ENCODE data around the gene IL16.

The IL16 gene

DNA sequence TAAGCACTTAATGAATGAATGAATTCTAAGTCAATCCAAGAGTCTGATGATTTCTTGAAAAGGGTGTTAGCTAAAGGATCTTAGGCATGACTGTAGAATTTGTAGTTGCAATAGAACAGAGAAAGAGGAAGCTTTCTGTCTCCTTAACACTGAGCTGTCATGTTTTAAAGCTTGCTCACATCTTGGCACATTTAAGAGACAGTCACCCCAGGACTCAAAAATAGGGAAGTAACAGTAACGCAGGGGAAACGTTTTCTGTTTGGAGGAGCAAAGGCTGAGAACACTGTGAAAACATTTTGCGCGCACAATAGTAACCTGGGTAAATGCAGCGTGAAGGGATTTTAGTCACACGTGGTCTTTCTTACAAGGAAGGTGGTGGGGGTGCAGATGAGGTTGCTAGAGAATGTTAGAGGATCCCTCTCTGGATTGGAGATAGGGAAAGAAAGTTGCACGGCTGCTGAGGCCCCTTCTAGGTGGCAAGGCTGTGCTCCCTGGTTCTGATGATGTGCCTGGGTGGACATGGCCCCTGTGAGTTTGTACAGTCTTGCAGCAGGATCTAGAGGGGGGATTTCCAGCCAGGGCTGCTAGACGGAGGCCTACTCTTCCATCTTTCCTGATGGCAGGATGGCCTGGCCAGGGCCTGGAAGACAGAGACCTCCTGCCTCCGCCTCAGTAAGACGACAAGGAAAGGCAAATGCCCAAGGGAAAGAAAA lies 115.2 kb downstream of the IL16 start:
- Histone ChIP-seq H3K27ac (ENCODE audit: low read length) (no peak overlapping the region), H3K36me3 (ENCODE audit: control insufficient read depth, insufficient read depth, low read length) (peaks cover 14% of the 10 kb centered on the region), H3K4me1 (ENCODE audit: control insufficient read depth, insufficient read depth, low read length) (no peaks in the 10 kb centered on the region), H3K4me3 (ENCODE audit: low read length) (no peak overlapping the region), H3K27me3 (ENCODE audit: control insufficient read depth, insufficient read depth, low read length) (no peaks in the 10 kb centered on the region), H3K9me3 (ENCODE audit: control insufficient read depth, insufficient read depth, low read length) (no peaks in the 10 kb centered on the region)
- WGBS (ENCODE audit: insufficient coverage, insufficient read length): no CpG with 5 or more reads among the region's 10 CpGs
- no peak for DNase-seq (ENCODE audit: low read depth, low spot score)

DNA sequence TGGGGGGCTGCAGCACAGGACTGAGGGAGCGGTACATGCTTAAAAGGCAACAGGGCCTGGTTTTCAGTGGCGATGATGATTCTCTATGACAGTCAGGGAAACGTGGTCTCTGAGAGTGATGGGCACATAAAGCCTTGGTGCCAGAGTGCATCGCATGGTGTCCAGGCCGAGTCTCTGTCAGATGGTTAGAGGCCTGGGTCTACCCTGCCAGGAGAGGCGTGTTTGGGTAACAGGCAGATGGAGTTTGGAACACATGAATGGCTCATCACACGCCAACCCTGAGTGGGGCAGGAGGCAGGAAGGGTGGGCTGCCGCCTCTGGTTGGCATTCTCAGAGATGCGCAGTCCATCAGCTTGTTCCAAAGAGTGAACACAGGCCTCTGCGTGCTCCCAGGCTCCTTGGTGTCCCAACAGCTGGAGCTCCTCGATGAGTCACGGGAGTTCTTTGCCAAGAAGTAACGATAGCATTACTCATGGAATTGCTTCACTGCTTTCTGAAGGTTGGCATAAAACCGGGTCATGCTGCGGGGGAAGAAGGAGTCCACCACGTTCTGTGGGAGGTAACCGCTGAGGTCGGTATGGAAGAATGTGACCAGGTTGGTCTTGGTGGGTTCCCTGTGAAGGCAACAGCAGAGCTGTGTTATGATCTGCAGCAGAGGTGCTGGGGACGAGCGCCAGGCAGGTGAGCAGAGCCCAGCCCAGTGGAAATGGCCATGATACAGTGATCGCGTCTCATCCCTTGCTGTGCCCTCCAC lies 116.3 kb downstream of the IL16 start:
- WGBS (ENCODE audit: insufficient coverage, insufficient read length): no CpG with 5 or more reads among the region's 22 CpGs
- Histone ChIP-seq H3K4me1 (ENCODE audit: control insufficient read depth, insufficient read depth, low read length) (no peaks in the 10 kb centered on the region), H3K36me3 (ENCODE audit: control insufficient read depth, insufficient read depth, low read length) (peaks cover 22% of the 10 kb centered on the region), H3K9me3 (ENCODE audit: control insufficient read depth, insufficient read depth, low read length) (no peaks in the 10 kb centered on the region), H3K27me3 (ENCODE audit: control insufficient read depth, insufficient read depth, low read length) (no peaks in the 10 kb centered on the region), H3K4me3 (ENCODE audit: low read length) (no peak overlapping the region), H3K27ac (ENCODE audit: low read length) (no peak overlapping the region)
- DNase-seq (ENCODE audit: low read depth, low spot score): no peak

DNA sequence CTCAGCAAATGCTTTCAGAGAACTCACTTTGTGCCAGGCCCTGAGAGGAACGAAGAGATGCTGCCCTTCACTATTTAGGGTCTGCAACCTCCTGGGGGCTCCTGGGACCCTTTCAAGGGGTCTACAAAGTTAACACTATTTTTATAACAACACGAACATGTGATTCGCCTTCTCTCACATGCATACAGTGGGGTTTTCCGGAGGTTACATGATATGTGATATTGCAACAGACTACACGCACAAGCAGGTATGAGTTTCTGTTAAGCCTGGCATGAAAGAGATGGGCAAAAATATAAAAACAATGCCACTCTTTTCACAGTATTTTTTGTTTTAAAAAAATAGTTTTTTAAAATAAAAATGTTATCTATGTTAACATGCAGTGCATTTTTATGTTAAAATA lies 117.0 kb downstream of the IL16 start:
- Histone ChIP-seq H3K27me3 (ENCODE audit: control insufficient read depth, insufficient read depth, low read length) (no peaks in the 10 kb centered on the region), H3K27ac (ENCODE audit: low read length) (no peak overlapping the region), H3K9me3 (ENCODE audit: control insufficient read depth, insufficient read depth, low read length) (no peaks in the 10 kb centered on the region), H3K4me3 (ENCODE audit: low read length) (no peak overlapping the region), H3K36me3 (ENCODE audit: control insufficient read depth, insufficient read depth, low read length) (peaks cover 22% of the 10 kb centered on the region), H3K4me1 (ENCODE audit: control insufficient read depth, insufficient read depth, low read length) (no peaks in the 10 kb centered on the region)
- no CpG with 5 or more reads among the region's 5 CpGs for WGBS (ENCODE audit: insufficient coverage, insufficient read length)
- DNase-seq (ENCODE audit: low read depth, low spot score): no peak

DNA sequence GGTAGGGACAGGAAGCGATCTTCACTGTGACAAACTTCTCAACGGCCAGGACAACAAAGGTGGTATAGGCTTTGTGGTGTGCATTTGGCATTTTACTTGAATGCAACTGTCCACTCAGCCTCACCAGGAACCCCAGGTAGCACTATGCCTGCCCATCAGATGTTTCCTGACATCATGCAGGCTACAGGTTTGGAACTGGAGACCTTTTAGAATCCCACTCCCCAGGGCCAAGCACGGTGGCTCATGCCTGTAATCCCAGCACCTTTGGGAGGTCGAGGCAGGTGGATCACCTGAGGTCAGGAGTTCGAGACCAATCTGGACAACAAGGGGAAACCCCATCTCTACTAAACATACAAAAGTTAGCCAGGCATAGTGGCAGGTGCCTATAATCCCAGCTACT lies 117.7 kb downstream of the IL16 start:
- no peaks in the 10 kb centered on the region for H3K27me3 ChIP-seq (ENCODE audit: control insufficient read depth, insufficient read depth, low read length)
- H3K27ac ChIP-seq (ENCODE audit: low read length): no peak overlapping the region
- no peaks in the 10 kb centered on the region for H3K9me3 ChIP-seq (ENCODE audit: control insufficient read depth, insufficient read depth, low read length)
- no peaks in the 10 kb centered on the region for H3K4me1 ChIP-seq (ENCODE audit: control insufficient read depth, insufficient read depth, low read length)
- H3K36me3 ChIP-seq (ENCODE audit: control insufficient read depth, insufficient read depth, low read length): peaks cover 22% of the 10 kb centered on the region
- no CpG with 5 or more reads among the region's 5 CpGs for WGBS (ENCODE audit: insufficient coverage, insufficient read length)
- no peak overlapping the region for H3K4me3 ChIP-seq (ENCODE audit: low read length)
- no peak for DNase-seq (ENCODE audit: low read depth, low spot score)

DNA sequence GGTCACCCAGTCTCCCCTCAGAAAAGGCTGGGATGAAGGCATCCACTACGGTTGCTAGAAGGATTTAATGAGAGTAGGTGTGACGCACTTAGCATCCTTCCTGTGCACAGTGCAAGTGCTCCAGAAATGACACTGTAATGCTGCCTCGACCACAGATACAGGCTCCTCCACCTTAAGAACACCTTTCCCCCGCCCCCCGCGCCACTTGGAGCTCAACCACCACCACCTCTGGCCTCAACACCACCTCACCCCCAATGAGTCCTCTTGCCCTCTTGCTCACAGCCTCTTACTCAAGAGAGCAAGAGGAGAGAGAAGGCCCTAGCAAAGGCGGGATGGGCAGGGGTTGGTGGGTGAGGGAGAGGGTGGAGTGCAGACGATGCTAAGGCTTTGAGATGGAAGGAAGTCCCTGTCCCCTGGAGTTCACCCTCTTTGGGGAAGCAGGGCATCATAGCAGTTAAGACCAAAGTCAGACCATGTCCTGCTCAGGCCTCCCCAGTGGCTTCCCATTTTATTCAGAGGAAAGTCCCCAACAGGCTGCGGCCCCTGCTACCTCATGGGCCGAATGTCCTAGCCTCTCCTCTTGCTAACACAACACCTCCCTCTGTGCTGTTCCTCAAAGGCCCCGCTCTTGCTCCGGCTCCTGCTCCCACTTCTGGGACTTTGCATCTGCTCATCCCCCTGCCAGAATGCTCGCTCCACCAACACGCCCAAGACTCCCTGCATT lies 118.9 kb downstream of the IL16 start:
- no peak overlapping the region for H3K4me3 ChIP-seq (ENCODE audit: low read length)
- H3K4me1 ChIP-seq (ENCODE audit: control insufficient read depth, insufficient read depth, low read length): no peaks in the 10 kb centered on the region
- no peaks in the 10 kb centered on the region for H3K9me3 ChIP-seq (ENCODE audit: control insufficient read depth, insufficient read depth, low read length)
- H3K27me3 ChIP-seq (ENCODE audit: control insufficient read depth, insufficient read depth, low read length): no peaks in the 10 kb centered on the region
- WGBS (ENCODE audit: insufficient coverage, insufficient read length): no CpG with 5 or more reads among the region's 14 CpGs
- no peak for DNase-seq (ENCODE audit: low read depth, low spot score)
- peaks cover 24% of the 10 kb centered on the region for H3K36me3 ChIP-seq (ENCODE audit: control insufficient read depth, insufficient read depth, low read length)
- no peak overlapping the region for H3K27ac ChIP-seq (ENCODE audit: low read length)

DNA sequence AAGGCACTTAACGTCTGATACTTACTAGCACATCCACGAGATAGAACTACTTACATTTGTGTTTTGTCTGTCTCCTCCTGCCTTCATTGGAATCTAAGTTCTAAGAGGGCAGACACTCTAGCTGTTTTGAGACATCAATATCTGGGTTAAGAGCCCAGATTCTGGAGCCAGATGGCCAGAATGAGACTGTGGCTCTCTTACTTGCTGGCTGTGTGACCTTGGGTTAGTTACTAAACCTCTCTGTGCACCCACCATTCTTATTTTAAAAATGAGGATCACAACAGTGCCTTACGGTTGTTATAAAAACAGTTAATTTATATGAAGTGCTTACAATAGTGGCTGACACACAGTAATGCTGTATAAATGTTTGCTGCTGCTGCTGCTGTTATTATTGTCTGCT lies 119.6 kb downstream of the IL16 start:
- Histone ChIP-seq H3K27ac (ENCODE audit: low read length) (no peak overlapping the region), H3K4me1 (ENCODE audit: control insufficient read depth, insufficient read depth, low read length) (no peaks in the 10 kb centered on the region), H3K36me3 (ENCODE audit: control insufficient read depth, insufficient read depth, low read length) (peaks cover 24% of the 10 kb centered on the region), H3K4me3 (ENCODE audit: low read length) (no peak overlapping the region), H3K9me3 (ENCODE audit: control insufficient read depth, insufficient read depth, low read length) (no peaks in the 10 kb centered on the region), H3K27me3 (ENCODE audit: control insufficient read depth, insufficient read depth, low read length) (no peaks in the 10 kb centered on the region)
- DNase-seq (ENCODE audit: low read depth, low spot score): no peak
- no CpG with 5 or more reads among the region's 3 CpGs for WGBS (ENCODE audit: insufficient coverage, insufficient read length)

DNA sequence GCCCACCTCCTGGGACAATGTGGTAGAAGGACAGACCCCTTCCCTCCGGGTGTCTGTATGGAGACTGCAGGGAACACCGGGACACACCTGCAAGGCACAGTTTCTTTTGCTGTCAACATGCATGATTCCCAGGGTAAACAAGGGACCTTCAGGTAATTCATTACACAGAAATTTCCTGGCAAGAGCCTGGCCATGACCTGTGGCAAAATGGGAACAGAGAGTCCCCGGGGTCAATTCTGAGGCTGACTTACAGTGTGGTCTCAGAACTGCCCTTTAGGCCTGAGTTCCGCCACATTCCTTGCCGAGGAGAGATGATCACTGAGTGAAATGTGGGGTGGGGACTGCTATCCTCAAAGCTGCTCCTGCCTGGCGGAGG lies 121.0 kb downstream of the IL16 start:
- no peaks in the 10 kb centered on the region for H3K27me3 ChIP-seq (ENCODE audit: control insufficient read depth, insufficient read depth, low read length)

DNA sequence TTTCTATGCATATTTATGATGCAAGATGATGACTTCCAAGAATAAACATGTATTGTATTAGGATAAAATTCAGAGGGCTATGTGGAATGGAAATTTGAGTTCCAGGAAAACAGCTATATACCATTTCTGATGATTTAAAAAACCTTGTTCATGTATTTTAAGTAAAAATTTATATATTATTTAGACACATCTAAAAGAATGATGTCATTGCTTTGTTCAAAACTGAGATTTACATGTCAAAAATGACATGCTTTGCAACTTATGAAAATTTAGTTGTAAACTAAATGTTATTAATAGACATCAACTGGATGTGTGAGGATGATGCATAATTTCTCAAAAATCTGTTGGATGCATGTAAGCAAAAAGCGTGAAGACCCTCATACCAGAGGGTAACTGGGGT lies 125.0 kb downstream of the IL16 start:
- H3K9me3 ChIP-seq (ENCODE audit: control insufficient read depth, insufficient read depth, low read length): no peaks in the 10 kb centered on the region
- H3K36me3 ChIP-seq (ENCODE audit: control insufficient read depth, insufficient read depth, low read length): peaks cover 11% of the 10 kb centered on the region
- 0 out of 2 replicates have a peak, but pooled peaks cover 2% of the 10 kb centered on the region for H3K4me1 ChIP-seq (ENCODE audit: control insufficient read depth, insufficient read depth, low read length)
- no peak overlapping the region for H3K4me3 ChIP-seq (ENCODE audit: low read length)
- H3K27me3 ChIP-seq (ENCODE audit: control insufficient read depth, insufficient read depth, low read length): no peaks in the 10 kb centered on the region
- no peak for DNase-seq (ENCODE audit: low read depth, low spot score)
- WGBS (ENCODE audit: insufficient coverage, insufficient read length): no CpG with 5 or more reads among the region's 1 CpG
- no peak overlapping the region for H3K27ac ChIP-seq (ENCODE audit: low read length)

More for the DNA sequence above, 121.0 kb downstream of the IL16 start:
- Histone ChIP-seq H3K4me1 (ENCODE audit: control insufficient read depth, insufficient read depth, low read length) (no peaks in the 10 kb centered on the region), H3K4me3 (ENCODE audit: low read length) (no peak overlapping the region), H3K36me3 (ENCODE audit: control insufficient read depth, insufficient read depth, low read length) (peaks cover 24% of the 10 kb centered on the region), H3K9me3 (ENCODE audit: control insufficient read depth, insufficient read depth, low read length) (no peaks in the 10 kb centered on the region), H3K27ac (ENCODE audit: low read length) (no peak overlapping the region)
- WGBS (ENCODE audit: insufficient coverage, insufficient read length): no CpG with 5 or more reads among the region's 6 CpGs
- no peak for DNase-seq (ENCODE audit: low read depth, low spot score)

DNA sequence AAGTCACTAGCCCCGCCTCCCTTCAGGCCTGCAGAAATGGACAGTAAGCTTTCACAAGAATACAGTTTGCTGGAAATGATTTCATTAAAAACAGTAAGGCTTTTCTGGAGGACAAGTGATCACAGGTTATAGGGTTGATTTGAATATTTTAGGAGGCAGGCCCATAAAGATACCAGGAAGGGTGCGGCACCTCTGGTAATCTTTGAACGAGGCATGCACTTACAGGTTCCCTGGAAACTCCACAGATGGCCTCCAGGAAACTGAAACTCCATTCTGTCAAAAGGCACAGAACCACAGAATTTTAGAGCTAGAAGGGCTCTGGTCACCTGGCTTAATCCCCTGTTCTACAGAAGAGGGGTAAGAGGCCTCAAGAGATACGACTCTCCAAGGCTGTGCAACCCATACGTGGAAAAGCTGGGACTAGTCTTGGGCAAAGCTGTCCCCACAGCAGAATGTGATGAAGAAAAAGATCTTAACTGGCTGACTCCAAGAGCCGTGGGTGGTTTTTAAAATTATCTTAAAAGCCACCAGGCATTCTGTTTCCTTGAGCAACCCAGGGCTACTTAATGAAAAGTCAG lies 126.1 kb downstream of the IL16 start:
- H3K27ac ChIP-seq (ENCODE audit: low read length): no peak overlapping the region
- no peaks in the 10 kb centered on the region for H3K27me3 ChIP-seq (ENCODE audit: control insufficient read depth, insufficient read depth, low read length)
- WGBS (ENCODE audit: insufficient coverage, insufficient read length): no CpG with 5 or more reads among the region's 6 CpGs
- no peaks in the 10 kb centered on the region for H3K9me3 ChIP-seq (ENCODE audit: control insufficient read depth, insufficient read depth, low read length)
- H3K4me3 ChIP-seq (ENCODE audit: low read length): no peak overlapping the region
- DNase-seq (ENCODE audit: low read depth, low spot score): no peak
- H3K36me3 ChIP-seq (ENCODE audit: control insufficient read depth, insufficient read depth, low read length): peaks cover 4% of the 10 kb centered on the region; the same call in 1 of the 2 replicates
- 0 out of 2 replicates have a peak, but pooled peaks cover 2% of the 10 kb centered on the region for H3K4me1 ChIP-seq (ENCODE audit: control insufficient read depth, insufficient read depth, low read length)

DNA sequence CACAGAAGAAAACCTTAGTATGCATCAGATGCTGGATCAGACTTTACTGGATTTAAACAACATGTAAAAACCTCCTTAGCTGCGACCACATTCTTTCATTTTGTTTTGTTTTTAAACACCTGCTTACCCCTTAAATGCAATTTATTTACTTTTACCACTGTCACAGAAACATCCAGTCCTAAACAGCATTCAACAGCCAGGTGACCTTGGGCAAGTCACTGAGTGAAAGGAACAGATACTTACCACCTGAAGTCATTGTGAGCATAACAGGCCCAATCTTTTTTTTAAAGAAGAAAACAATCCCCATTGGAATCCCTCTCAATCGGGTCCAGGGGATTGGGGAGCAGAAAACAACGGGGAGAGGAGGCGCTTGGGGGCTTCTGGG lies 126.9 kb downstream of the IL16 start:
- Histone ChIP-seq H3K27ac (ENCODE audit: low read length) (no peak overlapping the region), H3K27me3 (ENCODE audit: control insufficient read depth, insufficient read depth, low read length) (no peaks in the 10 kb centered on the region), H3K36me3 (ENCODE audit: control insufficient read depth, insufficient read depth, low read length) (peaks cover 3% of the 10 kb centered on the region; the same call in 1 of the 2 replicates), H3K9me3 (ENCODE audit: control insufficient read depth, insufficient read depth, low read length) (no peaks in the 10 kb centered on the region), H3K4me3 (ENCODE audit: low read length) (peak overlapping the region; percentile 98), H3K4me1 (ENCODE audit: control insufficient read depth, insufficient read depth, low read length) (0 out of 2 replicates have a peak, but pooled peaks cover 2% of the 10 kb centered on the region)
- DNase-seq (ENCODE audit: low read depth, low spot score): no peak
- WGBS (ENCODE audit: insufficient coverage, insufficient read length): no CpG with 5 or more reads among the region's 4 CpGs
